ENCODE measurements around the gene CEP295NL.

DNA sequence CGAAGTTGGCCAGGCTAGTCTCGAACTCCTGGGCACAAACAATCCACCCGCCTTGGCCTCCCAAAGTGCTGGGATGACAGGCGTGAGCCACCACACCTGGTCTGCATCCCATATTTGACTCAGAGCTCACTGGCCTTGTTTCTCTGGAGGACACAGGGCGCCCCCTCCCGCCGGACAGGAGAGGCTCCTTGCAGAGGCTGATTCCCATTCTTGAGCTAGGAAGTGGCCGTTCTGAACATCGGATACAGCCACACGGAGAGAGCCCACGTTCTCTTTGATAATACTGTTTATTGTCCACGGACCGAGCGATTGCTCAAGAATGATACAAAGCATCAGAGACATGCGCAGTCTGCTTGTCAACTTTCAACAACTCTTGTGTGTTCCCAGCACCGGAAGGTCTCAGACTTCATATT lies 50.3 kb downstream of the CEP295NL start:
- TF ChIP-seq POLR2A (IDR thresholded peaks at IDR 0.05) (no peak), CTCF (IDR thresholded peaks at IDR 0.05) (no peak), POLR2AphosphoS5 (IDR thresholded peaks at IDR 0.05; ENCODE audit: insufficient read depth in 1 of 2, low read depth in 1 of 2) (no peak)

Measured in vagina (tissue), 2 donors.